GM10847 (cell line): ENCODE measurements around the gene DHRS4.

Source experiments
- POLR2A ChIP-seq: IDR thresholded peaks from 2 replicates; pipeline ENCODE4 v1.6.1; 2011; ENCODE audit not compliant: insufficient read length; ENCODE audit errors: extremely low read depth

The DHRS4 gene

GRCh38 chr14:24013654-24014514 lies 60.3 kb downstream of the DHRS4 start:
- no peak for TF ChIP-seq POLR2A
